Measurements from ENCODE around the gene SLIT1. TPM values are rescaled to one million over a fixed set of nuclear protein-coding genes. Genes with fewer than 3 reads are reported as not detected.

SLIT1 gene
- total RNA-seq, 4 donors from 2014 or later: 0.35 to 0.49 TPM; not detected in 2

GRCh38 chr10:97190450-97190849 lies 4.7 kb upstream of the SLIT1 start:
- no peak for DNase-seq
- H3K27me3 ChIP-seq: peaks cover 0 to 8% of the 10 kb centered on the region in 2 donors
- H3K4me3 ChIP-seq: no peak overlapping the region
- H3K4me1 ChIP-seq: peaks cover 0 to 5% of the 10 kb centered on the region in 2 donors
- intact Hi-C loops (cut with DNase I; ENCODE audit: low total_unique reads): no loop called here
- no peaks in the 10 kb centered on the region for H3K9me3 ChIP-seq
- TF ChIP-seq POLR2A (IDR thresholded peaks at IDR 0.05) (no peak), CTCF (IDR thresholded peaks at IDR 0.05) (no peak)
- no peak overlapping the region for H3K27ac ChIP-seq
- H3K36me3 ChIP-seq: no peaks in the 10 kb centered on the region

- TF ChIP-seq POLR2A (IDR thresholded peaks at IDR 0.05): no peak
- peaks cover 0 to 15% of the 10 kb centered on the region in 2 donors for H3K27me3 ChIP-seq
Measured at GRCh38 chr10:97188261-97188711, 2.5 kb upstream of the SLIT1 start.

GRCh38 chr10:97186911-97187310 lies 1.2 kb upstream of the SLIT1 start:
- TF ChIP-seq POLR2A (IDR thresholded peaks at IDR 0.05) (no peak), CTCF (IDR thresholded peaks at IDR 0.05) (no peak)
- peaks cover 0 to 9% of the 10 kb centered on the region in 2 donors for H3K4me1 ChIP-seq
- H3K27ac ChIP-seq: no peak overlapping the region
- H3K4me3 ChIP-seq: no peak overlapping the region
- intact Hi-C loops (cut with DNase I; ENCODE audit: low total_unique reads): no loop called here
- no peaks in the 10 kb centered on the region for H3K9me3 ChIP-seq
- H3K36me3 ChIP-seq: no peaks in the 10 kb centered on the region
- H3K27me3 ChIP-seq: peaks cover 0 to 15% of the 10 kb centered on the region in 2 donors
- no peak for DNase-seq

More at GRCh38 chr10:97188261-97188711, 2.5 kb upstream of the SLIT1 start:
- no peak overlapping the region for H3K4me3 ChIP-seq
- H3K36me3 ChIP-seq: no peaks in the 10 kb centered on the region
- H3K4me1 ChIP-seq: peaks cover 0 to 9% of the 10 kb centered on the region in 2 donors
- no peaks in the 10 kb centered on the region for H3K9me3 ChIP-seq
- intact Hi-C loops (cut with DNase I; ENCODE audit: low total_unique reads): no loop called here
- DNase-seq: no peak
- no peak overlapping the region for H3K27ac ChIP-seq

GRCh38 chr10:97184971-97185325 lies 811 bp downstream of the SLIT1 start:
- H3K36me3 ChIP-seq: no peaks in the 10 kb centered on the region
- H3K4me3 ChIP-seq: no peak overlapping the region
- DNase-seq: no peak
- intact Hi-C loops (cut with DNase I; ENCODE audit: low total_unique reads): no loop called here
- H3K9me3 ChIP-seq: no peaks in the 10 kb centered on the region
- H3K4me1 ChIP-seq: peaks cover 0 to 9% of the 10 kb centered on the region in 2 donors
- TF ChIP-seq POLR2A (IDR thresholded peaks at IDR 0.05) (no peak), CTCF (IDR thresholded peaks at IDR 0.05) (no peak)
- H3K27me3 ChIP-seq: peaks cover 0 to 15% of the 10 kb centered on the region in 2 donors
- no peak overlapping the region for H3K27ac ChIP-seq

GRCh38 chr10:97183314-97183713 lies 2.4 kb downstream of the SLIT1 start:
- Histone ChIP-seq H3K27me3 (peaks cover 0 to 15% of the 10 kb centered on the region in 2 donors), H3K27ac (no peak overlapping the region), H3K36me3 (no peaks in the 10 kb centered on the region), H3K9me3 (no peaks in the 10 kb centered on the region), H3K4me3 (no peak overlapping the region), H3K4me1 (peaks cover 0 to 9% of the 10 kb centered on the region in 2 donors)
- intact Hi-C loops (cut with DNase I; ENCODE audit: low total_unique reads): no loop called here
- DNase-seq: no peak
- TF ChIP-seq CTCF (IDR thresholded peaks at IDR 0.05) (no peak), POLR2A (IDR thresholded peaks at IDR 0.05) (no peak)

All from uterus (tissue), 4 donors.